ENCODE measurements around the gene TSNAX. TPM values are rescaled to one million over a fixed set of nuclear protein-coding genes. Genes with fewer than 3 reads are reported as not detected.

The TSNAX gene
- total and polyA plus RNA-seq, 9 of the 15 experiments (the other 6 are each of a cell fraction or from before 2014, with no cell fraction given): 33.8 to 102 (median 61.2) TPM

DNA sequence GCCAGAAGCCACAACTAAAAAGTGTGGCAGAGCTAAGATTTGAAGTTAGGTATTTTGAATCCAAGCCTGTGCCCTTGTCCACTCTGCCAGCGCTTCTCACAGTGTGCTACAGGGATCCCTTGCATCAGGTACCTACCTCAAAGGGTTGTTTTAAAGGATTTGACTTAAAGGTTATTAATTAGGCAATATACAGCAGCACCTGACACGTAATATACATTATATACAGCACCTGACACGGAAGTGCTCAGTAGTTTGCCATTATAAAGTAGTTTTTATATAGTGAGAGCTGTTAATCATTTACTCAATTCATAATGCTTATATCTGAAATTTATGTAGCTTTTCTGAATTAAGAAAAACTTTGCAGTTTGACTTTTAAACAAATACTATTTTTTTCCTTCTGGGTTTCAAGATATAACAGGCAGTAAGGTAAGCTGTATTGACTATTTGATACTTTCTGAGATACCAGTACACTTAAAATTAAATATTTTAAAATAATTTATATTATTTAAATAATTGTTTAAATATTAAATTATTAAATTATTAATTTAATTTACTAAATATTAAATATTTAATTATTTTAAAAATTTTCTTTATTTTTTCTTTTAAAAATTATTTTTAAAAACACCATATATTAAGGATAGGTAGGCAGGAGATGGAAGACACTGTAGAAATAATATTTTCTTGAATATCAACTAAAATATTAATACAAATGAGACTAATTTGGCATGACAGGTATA, 33.3 kb downstream of the TSNAX start (continued):
- TF ChIP-seq, protein P1, sequence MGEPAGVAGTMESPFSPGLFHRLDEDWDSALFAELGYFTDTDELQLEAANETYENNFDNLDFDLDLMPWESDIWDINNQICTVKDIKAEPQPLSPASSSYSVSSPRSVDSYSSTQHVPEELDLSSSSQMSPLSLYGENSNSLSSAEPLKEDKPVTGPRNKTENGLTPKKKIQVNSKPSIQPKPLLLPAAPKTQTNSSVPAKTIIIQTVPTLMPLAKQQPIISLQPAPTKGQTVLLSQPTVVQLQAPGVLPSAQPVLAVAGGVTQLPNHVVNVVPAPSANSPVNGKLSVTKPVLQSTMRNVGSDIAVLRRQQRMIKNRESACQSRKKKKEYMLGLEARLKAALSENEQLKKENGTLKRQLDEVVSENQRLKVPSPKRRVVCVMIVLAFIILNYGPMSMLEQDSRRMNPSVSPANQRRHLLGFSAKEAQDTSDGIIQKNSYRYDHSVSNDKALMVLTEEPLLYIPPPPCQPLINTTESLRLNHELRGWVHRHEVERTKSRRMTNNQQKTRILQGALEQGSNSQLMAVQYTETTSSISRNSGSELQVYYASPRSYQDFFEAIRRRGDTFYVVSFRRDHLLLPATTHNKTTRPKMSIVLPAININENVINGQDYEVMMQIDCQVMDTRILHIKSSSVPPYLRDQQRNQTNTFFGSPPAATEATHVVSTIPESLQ (CRISPR knock-in tag; IDR thresholded peaks at IDR 0.05): no peak
- TF ChIP-seq, protein P2, sequence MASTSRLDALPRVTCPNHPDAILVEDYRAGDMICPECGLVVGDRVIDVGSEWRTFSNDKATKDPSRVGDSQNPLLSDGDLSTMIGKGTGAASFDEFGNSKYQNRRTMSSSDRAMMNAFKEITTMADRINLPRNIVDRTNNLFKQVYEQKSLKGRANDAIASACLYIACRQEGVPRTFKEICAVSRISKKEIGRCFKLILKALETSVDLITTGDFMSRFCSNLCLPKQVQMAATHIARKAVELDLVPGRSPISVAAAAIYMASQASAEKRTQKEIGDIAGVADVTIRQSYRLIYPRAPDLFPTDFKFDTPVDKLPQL (IDR thresholded peaks at IDR 0.05; ENCODE audit: extremely low read depth, insufficient read length): no peak
- TF ChIP-seq MEF2D (tag; conservative IDR thresholded peaks at IDR 0.05; ENCODE audit: low read depth): no peak
- TF ChIP-seq NR1H2 (CRISPR knock-in tag; IDR thresholded peaks at IDR 0.05): no peak
- no peak for TF ChIP-seq L3MBTL2 (IDR thresholded peaks at IDR 0.05)
- TF ChIP-seq ZNF408 (CRISPR knock-in tag; IDR thresholded peaks at IDR 0.05; ENCODE audit: low read depth): no peak
- TF ChIP-seq EWSR1 (IDR thresholded peaks at IDR 0.05; ENCODE audit: borderline replicate concordance, low read depth, partially characterized antibody): no peak
- no peak for TF ChIP-seq RBM15 (IDR thresholded peaks at IDR 0.05; ENCODE audit: insufficient read depth, low read length)
- TF ChIP-seq YY1 (IDR thresholded peaks at IDR 0.05; ENCODE audit: borderline replicate concordance in 1 of 3, control insufficient read depth in 1 of 3, extremely low read depth in 1 of 3, insufficient read depth in 3 of 3, insufficient read length in 1 of 3, insufficient replicate concordance in 2 of 3, low read depth in 1 of 3, low read length in 2 of 3): no peak
- no peak for TF ChIP-seq ASH1L (IDR thresholded peaks at IDR 0.05; ENCODE audit: borderline replicate concordance, low read depth, partially characterized antibody)
- TF ChIP-seq, protein P3, sequence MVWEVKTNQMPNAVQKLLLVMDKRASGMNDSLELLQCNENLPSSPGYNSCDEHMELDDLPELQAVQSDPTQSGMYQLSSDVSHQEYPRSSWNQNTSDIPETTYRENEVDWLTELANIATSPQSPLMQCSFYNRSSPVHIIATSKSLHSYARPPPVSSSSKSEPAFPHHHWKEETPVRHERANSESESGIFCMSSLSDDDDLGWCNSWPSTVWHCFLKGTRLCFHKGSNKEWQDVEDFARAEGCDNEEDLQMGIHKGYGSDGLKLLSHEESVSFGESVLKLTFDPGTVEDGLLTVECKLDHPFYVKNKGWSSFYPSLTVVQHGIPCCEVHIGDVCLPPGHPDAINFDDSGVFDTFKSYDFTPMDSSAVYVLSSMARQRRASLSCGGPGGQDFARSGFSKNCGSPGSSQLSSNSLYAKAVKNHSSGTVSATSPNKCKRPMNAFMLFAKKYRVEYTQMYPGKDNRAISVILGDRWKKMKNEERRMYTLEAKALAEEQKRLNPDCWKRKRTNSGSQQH (CRISPR knock-in tag; IDR thresholded peaks at IDR 0.05): no peak
